ENCODE measurements around the gene CHGA.

GRCh38 chr14:92938890-92939671 lies 16.1 kb downstream of the CHGA start:
- no peak for TF ChIP-seq CTCF (IDR thresholded peaks at IDR 0.05; ENCODE audit: borderline replicate concordance, extremely low read depth, low read length, poor library complexity, severe bottlenecking)
- no peak for TF ChIP-seq EZH2 (IDR thresholded peaks at IDR 0.05; ENCODE audit: borderline replicate concordance, low read depth, low read length, severe bottlenecking)

Data from DND-41 (cell line).